NCI-H2171 (cell line): ENCODE data around the gene NUTM2B.
"Not testable (repeated sequence)": the region's sequence is repeated elsewhere in the genome, so short reads cannot be mapped to it uniquely, and the experiment has no call there.

Experiments
- DNase-seq: peaks from one replicate; lab custom pipeline; 2025; lab: John Stamatoyannopoulos, UW

The NUTM2B gene, protein sequence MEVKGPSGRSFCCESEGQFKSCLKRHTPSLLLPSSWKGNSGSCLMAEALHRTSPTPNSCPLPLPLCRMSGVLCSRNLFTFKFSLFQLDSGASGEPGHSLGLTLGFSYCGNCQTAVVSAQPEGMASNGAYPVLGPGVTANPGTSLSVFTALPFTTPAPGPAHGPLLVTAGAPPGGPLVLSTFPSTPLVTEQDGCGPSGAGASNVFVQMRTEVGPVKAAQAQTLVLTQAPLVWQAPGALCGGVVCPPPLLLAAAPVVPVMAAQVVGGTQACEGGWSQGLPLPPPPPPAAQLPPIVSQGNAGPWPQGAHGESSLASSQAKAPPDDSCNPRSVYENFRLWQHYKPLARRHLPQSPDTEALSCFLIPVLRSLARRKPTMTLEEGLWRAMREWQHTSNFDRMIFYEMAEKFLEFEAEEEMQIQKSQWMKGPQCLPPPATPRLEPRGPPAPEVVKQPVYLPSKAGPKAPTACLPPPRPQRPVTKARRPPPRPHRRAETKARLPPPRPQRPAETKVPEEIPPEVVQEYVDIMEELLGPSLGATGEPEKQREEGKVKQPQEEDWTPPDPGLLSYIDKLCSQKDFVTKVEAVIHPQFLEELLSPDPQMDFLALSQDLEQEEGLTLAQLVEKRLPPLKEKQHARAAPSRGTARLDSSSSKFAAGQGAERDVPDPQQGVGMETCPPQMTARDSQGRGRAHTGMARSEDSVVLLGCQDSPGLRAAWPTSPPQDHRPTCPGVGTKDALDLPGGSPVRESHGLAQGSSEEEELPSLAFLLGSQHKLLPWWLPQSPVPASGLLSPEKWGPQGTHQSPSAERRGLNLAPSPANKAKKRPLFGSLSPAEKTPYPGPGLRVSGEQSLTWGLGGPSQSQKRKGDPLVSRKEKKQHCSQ

DNA sequence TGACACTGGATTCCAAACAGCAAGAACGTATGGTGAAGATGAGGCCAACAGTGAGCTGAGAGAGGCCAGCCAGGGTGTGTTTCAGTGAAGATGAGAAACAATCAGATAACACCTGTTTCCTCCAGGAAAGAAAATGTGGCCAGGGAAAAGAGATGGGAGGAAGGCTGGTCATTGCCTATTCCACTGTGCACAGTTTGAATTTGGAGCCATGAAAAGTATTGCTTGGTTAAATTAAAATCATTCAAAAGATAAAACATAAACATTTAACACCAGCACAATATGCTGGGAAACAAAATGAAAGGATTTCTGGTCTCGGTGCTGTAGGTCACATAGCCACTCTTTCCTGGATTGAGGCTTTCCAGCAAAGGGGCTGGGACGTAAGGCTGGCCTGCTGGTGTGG is at the start of gene NUTM2B:
Gene NUTM2B (plus strand): TSS at position 301 of the 400 bp plus-strand sequence. CDS start 383 bp downstream, outside the sequence.
- DNase-seq, result not testable (repeated sequence)

DNA sequence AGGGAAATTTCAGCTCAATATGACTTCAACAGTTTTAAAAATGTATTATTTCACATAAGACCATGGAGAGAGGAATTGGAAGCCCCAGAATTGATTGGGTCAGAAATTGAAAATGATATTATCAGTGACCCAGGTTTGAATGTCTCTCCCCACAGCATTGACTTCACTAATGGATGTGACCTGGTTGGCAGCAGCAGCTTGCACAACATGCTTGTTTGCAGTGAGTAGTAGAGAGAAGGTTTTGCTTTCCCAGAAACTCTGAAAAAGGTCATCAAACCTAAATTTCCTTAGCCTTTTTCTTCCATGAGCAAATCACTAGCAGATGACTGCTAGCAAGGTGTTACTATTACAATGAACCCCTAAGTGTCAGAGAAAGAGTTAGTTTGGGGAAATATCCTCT is 39.7 kb upstream of the NUTM2B start:
- not testable (repeated sequence) for DNase-seq

DNA sequence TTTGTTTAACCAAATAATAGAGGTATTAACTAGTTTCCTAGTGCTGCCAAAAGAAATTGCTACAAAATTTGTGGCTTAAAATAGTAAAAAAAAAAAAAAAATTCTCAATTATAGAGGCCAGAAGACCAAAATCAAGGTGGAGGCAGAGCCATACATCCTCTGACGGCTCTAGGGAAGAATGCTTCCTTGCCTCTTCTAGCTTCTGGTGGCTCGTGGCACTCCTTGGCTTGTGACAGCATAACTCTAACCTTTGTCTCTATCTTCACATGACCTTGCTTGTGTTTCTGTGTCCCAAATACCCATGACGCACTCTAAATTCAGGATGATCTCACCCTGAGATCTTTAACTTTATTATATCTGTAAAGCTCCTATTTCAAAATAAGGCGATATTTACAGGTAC is 38.3 kb upstream of the NUTM2B start:
- not testable (repeated sequence) for DNase-seq

DNA sequence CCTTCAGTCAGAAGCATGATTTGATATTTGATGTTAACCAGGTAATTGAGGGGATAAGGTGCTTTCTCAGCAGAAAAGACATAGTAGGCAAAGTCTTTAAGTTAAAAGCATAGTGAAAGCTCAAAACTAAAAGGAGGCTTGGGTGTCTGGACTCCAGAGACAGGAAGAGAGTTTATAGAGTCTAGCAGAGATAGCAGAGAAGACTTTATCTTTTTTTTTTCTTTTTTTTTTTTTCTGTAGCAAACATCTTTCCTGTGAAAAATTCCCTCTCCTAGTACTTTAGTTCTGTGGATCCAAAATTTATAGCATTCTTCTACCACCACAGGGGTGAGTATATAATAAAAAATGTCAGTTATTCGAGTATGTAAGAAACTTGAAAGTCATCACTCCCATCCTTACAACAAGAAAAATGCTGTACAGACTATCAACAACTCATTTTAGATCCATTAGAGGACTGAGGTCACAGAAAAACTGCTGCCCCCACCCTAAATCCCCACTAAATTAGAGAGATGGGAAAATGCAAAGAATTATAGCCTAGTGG is 33.7 kb upstream of the NUTM2B start:
- not testable (repeated sequence) for DNase-seq

DNA sequence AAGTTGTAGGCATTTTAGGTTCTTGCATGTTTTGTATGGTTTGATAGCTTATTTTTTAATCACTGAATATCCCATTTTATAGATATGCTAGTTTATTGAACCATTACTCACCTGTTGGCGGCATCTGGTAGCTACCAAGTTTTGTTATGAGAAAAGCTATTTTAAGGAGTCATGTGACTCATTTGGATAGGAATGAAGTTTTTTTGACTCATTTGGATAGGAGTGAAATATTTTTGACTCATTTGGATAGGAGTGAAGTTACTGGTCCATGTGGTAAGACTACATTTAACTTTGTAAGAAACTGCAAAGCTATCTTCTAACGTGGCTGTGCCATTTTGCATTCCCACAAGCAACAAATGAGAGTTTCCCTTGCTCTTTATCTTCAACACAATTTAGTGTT is 28.1 kb upstream of the NUTM2B start:
- not testable (repeated sequence) for DNase-seq

DNA sequence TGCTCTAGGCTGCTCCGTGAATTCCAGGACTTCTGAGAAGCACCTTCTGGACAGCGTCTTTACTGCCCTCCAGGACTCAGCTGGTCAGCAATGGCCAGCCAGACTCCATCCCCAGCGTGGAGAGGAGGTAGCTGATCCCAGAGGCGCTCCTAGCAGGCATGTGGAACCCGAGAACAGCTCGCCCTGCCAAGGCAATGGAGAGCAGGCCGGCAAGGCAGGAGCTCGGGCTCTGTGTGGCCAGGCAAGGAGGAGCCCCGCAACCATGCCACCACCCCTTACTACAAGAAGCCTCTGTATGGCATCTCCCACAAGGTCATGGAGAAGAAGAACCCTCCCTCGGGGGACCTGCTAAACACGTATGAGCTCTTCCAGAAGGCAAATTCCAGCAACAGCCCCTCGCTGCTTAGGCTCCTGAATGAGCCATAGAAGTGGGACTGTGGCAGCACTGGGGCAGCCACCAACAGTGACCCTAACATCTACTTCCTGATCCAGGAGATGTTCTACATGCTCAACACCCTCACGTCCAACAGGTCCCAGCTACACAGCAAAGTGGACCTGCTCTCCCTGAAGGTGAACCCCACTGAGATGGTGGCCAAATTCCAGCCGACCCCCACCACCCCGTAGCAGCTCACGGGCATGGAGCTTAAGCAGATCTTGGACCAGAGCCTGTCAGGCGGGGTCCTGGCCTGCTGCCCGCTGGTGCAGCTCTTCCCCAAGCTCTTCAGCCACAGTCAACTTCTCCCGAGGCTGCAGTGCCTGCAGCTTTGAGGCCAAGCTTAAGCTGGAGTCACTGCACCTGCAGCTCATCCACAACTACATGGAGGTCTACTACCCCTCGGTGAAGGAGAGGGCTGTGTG is 19.8 kb upstream of the NUTM2B start:
- DNase-seq, result not testable (repeated sequence)

DNA sequence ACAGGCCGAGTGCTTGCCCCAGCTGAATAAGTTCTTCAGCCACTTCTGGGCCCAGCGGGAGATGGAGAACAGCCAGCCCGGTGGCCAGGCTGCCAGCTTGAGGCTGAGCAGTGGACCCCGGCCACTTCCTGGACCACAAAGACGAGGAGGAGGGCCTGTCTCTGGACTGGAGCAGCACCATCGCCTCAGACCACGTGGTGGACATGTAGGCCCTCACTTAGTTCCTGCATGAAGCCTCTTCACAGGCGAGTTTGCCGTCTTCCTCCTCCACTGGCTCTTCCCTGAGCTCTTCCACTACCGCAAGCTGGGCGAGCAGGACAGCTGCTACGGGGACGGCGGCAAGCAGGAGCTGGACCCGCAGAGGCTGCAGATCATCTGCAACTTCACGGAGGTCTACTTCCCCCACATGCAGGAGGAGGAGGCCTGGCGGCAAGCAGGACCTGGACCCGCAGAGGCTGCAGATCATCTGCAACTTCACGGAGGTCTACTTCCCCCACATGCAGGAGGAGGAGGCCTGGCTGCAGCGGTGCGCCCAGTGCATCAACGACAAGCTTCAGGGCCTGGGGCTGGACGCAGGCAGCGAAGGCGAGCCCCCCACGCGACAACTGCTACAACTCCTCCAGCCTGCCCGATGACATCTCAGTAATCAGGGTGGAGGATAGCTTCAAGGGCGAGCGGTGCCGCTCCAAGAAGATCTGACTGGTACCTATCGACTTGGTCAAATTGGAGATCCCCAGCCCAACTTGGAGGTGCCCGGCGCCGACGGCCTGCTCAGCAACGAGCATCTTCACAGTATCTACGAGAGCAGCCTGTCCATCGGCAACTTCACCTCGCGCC is 18.9 kb upstream of the NUTM2B start:
- DNase-seq, result not testable (repeated sequence)

DNA sequence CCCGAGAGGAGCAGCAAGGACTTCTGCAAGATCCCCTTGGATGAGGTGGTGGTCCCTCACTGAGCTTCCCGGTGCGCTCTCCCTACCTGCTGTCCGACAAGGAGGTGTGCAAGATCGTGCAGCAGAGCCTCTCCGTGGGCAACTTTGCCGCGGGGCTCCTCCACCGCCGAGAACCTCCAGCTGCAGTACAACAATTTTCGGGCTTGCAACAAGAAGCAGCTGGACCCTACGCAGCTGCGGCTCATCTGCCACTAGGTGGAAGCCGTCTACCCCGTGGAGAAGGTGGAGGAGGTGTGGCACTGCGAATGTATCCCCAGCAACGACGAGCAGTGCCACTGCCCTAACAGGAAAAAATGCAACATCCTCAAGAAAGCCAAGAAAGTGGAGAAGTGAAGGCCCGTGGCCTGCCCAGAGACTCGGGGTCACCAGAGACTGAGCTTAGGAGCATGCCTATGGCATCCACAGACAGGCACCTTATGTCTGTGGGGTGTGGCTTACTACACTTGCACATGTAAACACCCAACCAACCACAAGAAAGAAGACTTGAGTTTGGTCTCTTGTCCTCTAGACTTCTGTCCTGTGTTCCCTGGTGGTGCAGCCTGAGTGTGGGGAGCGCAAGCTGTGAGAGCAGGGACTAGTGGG is 17.9 kb upstream of the NUTM2B start:
- not testable (repeated sequence) for DNase-seq

DNA sequence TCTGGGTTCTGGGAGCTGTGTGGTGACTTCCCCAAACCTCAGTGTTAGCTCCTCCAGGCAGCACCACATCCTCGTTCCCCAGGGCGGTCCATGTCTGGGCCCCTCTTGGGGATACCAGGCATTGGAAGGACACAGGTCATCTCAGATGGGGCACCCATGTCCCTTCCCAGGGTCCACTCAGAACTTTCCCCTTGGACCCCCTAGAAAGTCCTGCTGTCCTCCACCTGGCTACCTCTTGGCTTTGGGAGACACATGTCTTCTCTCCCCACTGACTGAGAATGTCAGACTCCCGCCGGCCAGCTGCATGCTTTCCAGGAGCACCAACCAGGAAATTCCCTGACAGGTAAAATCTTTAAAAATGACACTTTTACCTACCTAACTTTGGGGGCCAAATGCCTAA is 16.4 kb upstream of the NUTM2B start:
- not testable (repeated sequence) for DNase-seq

DNA sequence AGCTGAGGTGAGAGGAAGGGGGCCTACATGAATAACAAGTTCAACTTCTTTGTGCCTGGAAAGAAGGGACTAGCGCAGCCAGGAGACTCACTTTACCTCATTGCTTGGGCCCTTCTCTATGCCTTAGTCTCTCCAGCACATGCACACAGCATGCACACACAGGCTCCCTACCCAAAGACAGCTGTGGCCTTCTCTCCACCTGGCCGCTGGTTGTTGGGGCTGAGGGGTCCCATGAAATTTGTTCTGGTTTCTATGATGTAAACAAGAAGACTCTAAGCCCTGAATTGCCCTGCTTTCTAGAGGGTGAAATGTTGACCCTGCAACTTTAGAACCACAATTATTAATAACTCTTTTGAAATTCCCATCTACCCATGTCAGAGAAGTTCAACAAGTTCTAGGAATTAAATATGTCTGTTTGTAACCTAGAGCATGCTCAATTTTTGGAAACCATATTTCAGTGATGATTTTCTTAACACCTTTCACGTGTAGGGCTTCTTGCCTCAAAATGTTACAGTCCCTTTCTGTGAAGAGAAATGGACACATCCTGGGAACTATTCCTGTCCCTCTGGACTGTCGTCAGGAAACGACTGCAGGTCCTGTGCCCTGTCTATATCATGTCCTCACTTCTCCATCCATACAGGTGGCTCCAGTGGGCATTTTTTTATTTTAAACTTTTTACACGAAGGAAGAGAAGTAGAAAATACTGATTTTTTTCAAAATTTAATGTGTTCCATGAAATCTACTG is 15.4 kb upstream of the NUTM2B start:
- DNase-seq, result not testable (repeated sequence)

DNA sequence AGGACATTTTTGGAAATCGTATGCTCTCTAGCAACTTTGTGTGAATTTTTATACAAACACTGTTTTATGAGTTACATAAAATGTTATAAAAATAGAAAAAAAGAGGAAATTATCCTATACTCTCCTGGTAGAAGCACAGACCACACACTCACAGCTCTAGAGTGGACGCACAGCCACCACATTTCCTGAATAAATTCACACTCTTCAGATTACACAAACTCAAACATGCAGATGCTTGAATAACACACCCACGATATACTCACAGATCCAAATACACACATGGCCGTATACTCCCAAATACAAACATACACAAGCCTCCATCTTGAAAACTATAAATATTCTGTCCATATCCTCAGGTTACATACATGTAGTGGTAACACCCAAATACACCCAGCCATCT is 14.2 kb upstream of the NUTM2B start:
- DNase-seq, result not testable (repeated sequence)

DNA sequence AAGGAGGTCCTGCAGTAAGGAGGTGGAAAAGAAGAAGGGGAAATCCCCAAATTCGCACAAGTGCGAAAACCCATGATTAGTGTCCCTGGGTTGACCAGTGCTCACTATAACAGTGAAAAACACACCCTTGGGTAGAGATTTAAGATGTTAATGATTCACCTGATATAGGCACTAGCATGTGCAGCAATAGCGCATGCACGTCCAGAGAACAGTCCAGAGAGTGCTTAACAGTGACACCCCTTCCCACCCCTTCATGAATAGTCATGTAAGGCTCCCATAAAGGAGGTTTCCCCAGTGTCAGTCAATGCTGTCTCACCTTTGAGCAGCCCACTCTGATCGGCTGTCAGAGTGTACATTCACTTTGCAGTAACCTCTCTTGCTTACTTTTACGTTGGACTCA is 6.4 kb upstream of the NUTM2B start:
- not testable (repeated sequence) for DNase-seq

DNA sequence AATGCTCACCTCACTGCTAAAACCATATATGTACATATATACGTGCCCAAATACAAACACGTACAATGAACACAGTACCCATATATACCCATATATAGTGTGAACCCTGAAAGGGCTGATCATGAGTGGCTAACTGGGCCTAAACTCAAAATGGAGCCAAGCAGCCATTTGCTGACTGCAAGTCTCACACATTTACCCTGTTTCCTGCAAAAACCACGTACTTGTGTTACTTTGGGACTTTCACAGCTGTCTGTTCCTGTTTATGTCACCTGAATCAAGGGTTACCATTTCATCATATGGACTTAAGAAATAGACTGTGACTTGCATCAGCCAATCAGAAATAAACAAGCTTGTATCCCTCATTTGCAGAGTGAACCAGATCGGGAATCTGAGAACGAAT is 5.9 kb upstream of the NUTM2B start:
- DNase-seq, result not testable (repeated sequence)

DNA sequence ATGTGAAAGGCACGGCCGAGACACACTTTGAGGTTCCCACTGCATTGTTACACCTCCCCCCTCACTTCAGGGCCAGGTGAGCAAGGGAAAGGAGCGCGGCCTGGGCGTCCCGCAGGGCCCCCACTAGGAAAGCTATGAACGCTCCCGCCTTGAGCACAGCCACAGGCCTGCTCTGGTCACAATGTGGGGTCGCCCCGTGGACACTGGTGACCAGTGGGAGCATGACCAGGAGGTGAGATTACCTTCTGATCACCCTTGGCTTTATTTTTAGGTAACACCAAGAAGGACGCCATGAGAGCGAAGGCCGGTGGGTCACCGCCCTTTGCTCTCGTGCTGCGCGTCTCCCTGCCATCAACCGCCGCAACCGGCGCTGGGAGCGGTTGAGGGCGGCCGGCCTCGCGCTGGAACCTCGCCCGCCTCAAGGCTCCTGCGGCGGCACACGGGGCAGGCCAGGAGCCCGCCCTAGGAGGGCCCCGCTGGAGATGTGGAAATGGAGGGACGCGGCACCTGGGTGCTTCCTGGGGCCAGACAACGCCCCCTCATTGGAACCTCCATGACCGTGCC is 2.6 kb upstream of the NUTM2B start:
- not testable (repeated sequence) for DNase-seq

DNA sequence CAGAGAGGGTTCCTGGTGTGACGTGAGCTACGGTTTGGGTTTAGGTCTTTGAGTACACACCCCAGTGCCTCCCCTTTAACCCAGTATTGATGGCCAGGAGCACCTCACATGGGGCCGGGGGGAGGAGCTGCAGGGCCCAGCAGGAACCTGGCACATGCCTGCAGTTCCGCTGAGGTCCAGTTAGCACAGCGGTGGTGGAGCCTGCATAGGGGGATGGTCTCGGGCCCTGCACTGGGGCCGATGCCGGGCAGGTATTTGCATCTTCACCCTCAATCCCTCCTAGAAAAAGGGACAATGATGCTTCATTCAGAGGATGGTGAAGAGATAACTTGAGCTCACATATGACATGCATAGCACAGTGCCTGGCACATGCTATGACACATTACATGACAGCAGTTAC is 4.0 kb downstream of the NUTM2B start:
- not testable (repeated sequence) for DNase-seq

DNA sequence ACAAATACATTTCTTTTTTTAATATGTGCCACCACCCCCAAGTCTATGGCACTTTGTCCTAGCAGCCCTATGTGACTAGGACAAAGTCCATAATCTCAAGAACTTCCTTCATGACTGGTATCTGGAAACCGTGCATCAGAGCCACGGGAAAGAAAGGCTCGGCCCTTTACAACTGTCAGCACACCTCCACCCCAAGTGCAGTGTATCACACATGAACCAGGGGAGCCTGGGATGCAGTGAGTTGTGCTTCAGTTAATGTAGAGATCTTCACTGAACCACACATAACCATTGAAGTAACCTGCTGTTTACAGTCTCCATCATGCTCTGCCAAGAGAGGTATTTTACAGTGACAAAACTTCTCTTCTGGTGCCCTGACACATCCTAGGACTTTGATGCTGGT is 11.9 kb downstream of the NUTM2B start:
- DNase-seq, result not testable (repeated sequence)

DNA sequence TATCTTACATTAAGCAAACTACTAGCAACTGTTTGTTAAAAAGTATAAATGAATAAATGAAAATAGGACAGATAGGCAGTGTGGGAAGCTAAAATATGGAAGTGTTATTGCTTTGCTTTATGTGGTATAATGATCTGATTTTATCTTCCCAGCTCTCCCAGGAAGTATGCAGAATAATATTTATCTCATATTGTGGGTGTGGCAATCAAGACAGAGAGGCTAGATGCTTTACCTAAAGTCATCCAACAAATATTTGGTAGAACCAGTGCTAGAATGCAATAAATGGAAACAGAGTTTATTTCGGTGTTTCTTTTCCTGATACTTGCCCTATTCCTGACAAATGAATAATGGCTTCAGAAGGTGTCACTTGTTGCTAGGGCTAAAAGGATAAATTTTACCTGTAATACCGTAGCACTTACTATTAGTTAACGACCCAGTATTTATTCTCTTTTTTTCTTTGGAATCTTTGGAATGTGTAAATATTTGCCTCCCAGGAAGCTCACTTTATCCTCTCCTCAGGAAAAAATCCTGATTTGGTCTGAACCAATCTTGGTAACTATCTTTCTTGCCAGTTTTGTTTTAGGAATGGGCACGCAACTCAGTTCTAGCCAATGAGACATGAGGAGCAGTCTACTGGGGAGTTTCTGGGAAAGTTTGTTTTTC is 14.0 kb downstream of the NUTM2B start:
- not testable (repeated sequence) for DNase-seq

DNA sequence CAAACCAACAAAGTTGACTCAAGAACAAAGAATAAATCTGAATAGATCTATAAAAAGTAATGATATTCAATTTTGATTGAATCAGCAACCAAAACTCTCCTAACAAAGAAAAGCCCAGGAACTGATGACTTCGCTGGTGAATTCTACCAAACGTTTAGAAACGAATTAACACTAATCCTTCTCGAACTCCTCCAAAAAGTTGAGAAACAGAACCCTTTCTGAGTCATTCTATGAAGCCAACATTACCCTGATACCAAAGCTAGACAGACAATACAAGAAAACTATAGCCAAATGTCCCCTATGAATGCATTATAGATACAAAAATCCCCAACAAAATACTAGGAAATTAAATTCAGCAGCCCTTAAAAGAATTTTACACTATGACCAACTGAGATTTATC is 17.0 kb downstream of the NUTM2B start:
- not testable (repeated sequence) for DNase-seq
